NCI-H446 (cell line): ENCODE measurements around the gene ITPKB.
A peak's percentile ranks its signal among the peaks of the same experiment; 100 is the strongest.

ENCODE experiments used
- DNase-seq, 2 experiments: peaks; one replicate each; lab custom pipeline; 2025; lab: John Stamatoyannopoulos, UW

ITPKB gene

GRCh38 chr1:226637147-226637935 is 101.7 kb downstream of the ITPKB start:
- no peak for DNase-seq

GRCh38 chr1:226636847-226637096 is 102.3 kb downstream of the ITPKB start:
- no peak for DNase-seq

GRCh38 chr1:226635456-226635941 is 103.6 kb downstream of the ITPKB start:
- no peak for DNase-seq

- DNase-seq: no peak
These were observed 104.4 kb downstream of the ITPKB start for GRCh38 chr1:226634611-226635246.

GRCh38 chr1:226634166-226634588 is 104.9 kb downstream of the ITPKB start:
- peak; percentile 89 to 95 for DNase-seq

GRCh38 chr1:226633541-226634165 is 105.4 kb downstream of the ITPKB start:
- DNase-seq: peak; percentile 89 to 95

- DNase-seq: no peak
These were observed 106.1 kb downstream of the ITPKB start for GRCh38 chr1:226632922-226633351.

GRCh38 chr1:226632169-226632879 is 106.8 kb downstream of the ITPKB start:
- DNase-seq: peak in 1 of 2 experiments; percentile 52

GRCh38 chr1:226631229-226632000 is 107.7 kb downstream of the ITPKB start:
- no peak for DNase-seq

GRCh38 chr1:226630592-226630991 is 108.5 kb downstream of the ITPKB start:
- DNase-seq: no peak

GRCh38 chr1:226629896-226630550 is 109.1 kb downstream of the ITPKB start:
- no peak for DNase-seq

GRCh38 chr1:226629210-226629895 is 109.7 kb downstream of the ITPKB start:
- DNase-seq: no peak

GRCh38 chr1:226628612-226629155 is 110.4 kb downstream of the ITPKB start:
- DNase-seq: peak; percentile 74 to 78

- DNase-seq: peak in 1 of 2 experiments; percentile 67
These were observed 111.0 kb downstream of the ITPKB start for GRCh38 chr1:226627924-226628611.

- DNase-seq: no peak
These were observed 111.9 kb downstream of the ITPKB start for GRCh38 chr1:226627050-226627755.

- DNase-seq: peak; percentile 28 to 70
These were observed 112.5 kb downstream of the ITPKB start for GRCh38 chr1:226626577-226626956.

GRCh38 chr1:226625832-226626576 is 113.1 kb downstream of the ITPKB start:
- DNase-seq: no peak

GRCh38 chr1:226625326-226625725 is 113.8 kb downstream of the ITPKB start:
- no peak for DNase-seq
